NCI-H748 treated with DMSO at 0.1 percent for 48 hours (cell line): ENCODE measurements around the gene TMEM91.
"Not testable (repeated sequence)": the region's sequence is repeated elsewhere in the genome, so short reads cannot be mapped to it uniquely, and the experiment has no call there.

Experiments used
- DNase-seq: peaks from one replicate; lab custom pipeline; 2025; lab: John Stamatoyannopoulos, UW

TMEM91 gene

DNA sequence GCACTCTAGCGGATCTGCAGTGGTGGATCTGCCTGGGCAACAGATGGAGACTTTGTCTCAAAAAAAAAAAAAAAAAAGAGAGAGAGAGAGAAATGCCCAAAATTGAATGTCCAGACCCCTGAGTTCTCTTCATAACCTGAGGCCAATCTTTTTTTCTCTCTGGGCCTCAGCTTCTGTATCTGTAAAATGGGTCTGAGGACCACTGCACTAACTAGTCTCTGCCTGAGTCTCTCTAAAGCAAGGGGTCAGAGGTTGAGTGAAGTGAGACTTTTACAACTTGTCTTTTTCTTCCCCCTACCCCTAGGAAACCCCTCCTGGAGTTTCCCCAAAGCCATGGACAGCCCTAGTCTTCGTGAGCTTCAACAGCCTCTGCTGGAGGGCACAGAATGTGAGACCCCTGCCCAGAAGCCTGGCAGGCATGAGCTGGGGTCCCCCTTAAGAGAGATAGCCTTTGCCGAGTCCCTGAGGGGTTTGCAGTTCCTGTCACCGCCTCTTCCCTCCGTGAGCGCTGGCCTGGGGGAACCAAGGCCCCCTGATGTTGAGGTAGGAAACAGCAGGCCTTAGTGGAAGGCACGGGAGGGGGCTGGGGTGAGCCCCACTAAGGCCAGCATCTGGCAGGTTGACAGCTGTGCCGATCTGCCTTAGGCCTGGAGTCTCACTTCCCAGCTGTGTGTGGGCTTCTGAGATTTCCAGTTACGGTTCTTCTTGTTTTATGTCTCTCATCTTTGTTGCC is 1.8 kb downstream of the TMEM91 start:
- DNase-seq: no peak

GRCh38 chr19:41381536-41381935 is 5.2 kb downstream of the TMEM91 start:
- DNase-seq: not testable (repeated sequence)

GRCh38 chr19:41384351-41384750 is 8.0 kb downstream of the TMEM91 start:
- DNase-seq: no peak

- no peak for DNase-seq
Observed at GRCh38 chr19:41386442-41386841, 10.1 kb downstream of the TMEM91 start.

- no peak for DNase-seq
Observed at GRCh38 chr19:41391618-41392017, 15.3 kb downstream of the TMEM91 start.

- DNase-seq: no peak
Observed at GRCh38 chr19:41392775-41393174, 16.4 kb downstream of the TMEM91 start.

- no peak for DNase-seq
Observed at GRCh38 chr19:41395355-41395754, 19.0 kb downstream of the TMEM91 start.

- DNase-seq: peak; percentile 100
Observed at GRCh38 chr19:41397086-41398049, 21.0 kb downstream of the TMEM91 start, which contains the start of the genes BCKDHA and EXOSC5. BCKDHA (plus strand) TSS chr19:41397818; CDS start chr19:41397828, 10 bp downstream. EXOSC5 (minus strand) TSS chr19:41397359; CDS start chr19:41397328, 31 bp downstream.

GRCh38 chr19:41398050-41398418 is 21.7 kb downstream of the TMEM91 start:
- DNase-seq: no peak

DNA sequence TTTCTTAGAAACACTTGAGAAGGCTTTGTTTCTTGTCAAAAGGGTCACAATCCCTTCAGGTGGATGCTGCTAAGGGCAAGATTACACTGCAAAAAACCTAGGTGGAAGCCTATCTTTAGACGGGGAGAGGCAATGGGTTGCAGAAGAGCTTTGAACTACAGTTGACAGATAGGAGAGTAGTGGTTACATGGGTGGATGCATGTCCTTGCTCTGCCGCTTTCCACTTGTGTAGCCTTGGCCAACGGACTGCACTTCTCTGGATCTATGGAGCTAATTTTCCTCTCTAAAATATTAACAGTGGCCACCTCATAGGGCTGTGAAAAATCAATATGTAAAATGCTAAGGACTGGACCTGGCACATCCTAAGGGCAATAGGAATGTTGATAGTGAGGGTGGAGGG is 22.3 kb downstream of the TMEM91 start:
- DNase-seq: no peak

- no peak for DNase-seq
Observed at GRCh38 chr19:41399091-41399490, 22.8 kb downstream of the TMEM91 start.

DNA sequence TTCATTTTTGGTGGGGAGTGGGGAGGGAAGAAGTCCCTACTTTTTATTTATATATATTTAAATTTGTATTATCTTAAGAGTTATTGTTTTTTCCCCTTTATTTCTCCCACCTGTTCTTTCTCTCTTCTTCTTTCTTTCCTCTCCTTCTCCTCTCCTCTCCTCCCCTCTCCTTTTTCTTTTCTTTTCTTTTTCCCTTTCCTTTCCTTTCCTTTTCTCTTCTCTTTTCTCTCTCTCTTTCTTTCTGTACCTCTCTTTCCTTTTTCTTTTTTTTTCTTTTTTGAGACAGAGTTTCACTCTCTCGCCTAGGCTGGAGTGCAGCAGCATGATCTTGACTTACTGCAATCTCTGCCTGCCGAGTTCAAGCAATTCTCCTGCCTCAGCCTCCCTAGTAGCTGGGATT is 23.2 kb downstream of the TMEM91 start:
- DNase-seq: no peak

DNA sequence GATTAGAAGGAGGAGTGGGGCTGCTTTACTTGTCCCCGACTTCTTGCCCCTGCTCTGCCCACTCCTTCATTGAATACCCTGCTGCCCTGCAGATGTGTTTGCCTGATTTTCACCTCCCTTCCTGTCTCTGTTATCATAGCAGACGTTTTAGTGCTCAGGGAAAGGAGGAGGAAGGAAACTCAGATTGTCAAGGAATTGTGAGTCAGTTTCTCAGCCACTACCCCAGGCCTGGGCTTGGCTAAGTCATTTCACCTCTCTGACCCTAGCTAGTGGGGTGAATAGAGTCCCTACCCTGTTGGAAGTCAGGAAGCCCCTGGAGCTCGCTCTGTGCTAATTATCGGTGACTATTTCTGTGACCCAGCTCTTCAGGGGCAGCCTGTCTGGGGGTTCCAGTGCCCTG is 25.1 kb downstream of the TMEM91 start:
- no peak for DNase-seq

- no peak for DNase-seq
Observed at GRCh38 chr19:41402010-41402409, 25.7 kb downstream of the TMEM91 start.

DNA sequence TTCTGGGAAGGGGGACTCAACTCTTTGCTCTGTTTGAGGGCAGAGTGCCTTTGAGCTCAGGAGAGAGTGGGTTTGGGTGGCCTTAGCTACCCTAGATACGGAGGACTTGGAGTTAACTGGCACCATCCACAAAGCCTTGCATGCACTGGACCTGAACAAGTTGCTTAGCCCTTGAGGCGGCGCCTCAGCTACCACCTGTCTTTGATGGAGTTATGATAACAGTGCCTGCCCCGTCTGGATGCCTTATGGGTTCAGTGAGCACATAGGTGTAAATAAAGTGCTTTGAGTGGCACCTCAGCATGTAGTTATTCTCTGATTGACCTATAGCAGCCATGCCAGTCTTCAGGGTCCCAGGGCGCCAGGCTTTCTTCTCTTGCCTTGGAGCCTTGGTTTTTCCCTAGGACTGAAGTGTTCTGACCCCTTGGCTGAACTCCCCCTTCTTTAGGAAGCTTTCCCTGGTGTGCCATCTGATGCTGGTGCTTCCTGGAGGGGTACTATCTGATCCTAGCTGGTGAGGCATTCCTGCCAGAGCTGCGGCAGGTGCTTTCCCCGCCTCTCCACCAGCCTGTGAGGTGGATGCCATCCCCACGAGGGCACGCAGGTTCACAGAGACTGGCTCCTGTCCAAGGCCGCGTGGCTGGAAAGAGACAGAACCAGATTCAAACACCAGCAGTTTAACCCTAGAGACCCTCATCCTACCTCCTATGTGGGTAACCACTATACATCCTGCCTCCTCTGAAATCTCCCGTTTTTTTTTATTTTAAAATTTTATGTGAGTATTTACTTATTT is 27.0 kb downstream of the TMEM91 start:
- no peak for DNase-seq

GRCh38 chr19:41405776-41406175 is 29.4 kb downstream of the TMEM91 start:
- DNase-seq: no peak

- DNase-seq: no peak
Observed at GRCh38 chr19:41407271-41407670, 30.9 kb downstream of the TMEM91 start.

GRCh38 chr19:41408256-41408655 is 31.9 kb downstream of the TMEM91 start:
- no peak for DNase-seq

DNA sequence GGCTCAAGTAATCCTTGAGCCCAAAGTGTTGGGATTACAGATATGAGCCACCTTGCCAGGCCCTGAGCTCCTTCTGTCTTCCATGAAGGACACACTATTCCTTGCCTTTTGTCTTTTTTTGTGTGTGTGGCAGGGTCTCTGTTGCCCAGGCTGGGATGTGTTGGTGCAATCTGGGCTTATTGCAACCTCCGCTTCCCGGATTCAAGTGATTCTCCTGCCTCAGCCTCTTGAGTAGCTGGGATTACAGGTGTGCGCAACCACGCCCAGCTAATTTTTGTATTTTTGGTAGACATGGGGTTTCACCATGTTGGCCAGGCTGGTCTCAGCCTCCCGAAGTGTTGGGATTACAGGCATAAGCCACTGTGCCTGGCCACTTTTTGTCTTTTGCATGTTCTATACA is 32.5 kb downstream of the TMEM91 start:
- not testable (repeated sequence) for DNase-seq

DNA sequence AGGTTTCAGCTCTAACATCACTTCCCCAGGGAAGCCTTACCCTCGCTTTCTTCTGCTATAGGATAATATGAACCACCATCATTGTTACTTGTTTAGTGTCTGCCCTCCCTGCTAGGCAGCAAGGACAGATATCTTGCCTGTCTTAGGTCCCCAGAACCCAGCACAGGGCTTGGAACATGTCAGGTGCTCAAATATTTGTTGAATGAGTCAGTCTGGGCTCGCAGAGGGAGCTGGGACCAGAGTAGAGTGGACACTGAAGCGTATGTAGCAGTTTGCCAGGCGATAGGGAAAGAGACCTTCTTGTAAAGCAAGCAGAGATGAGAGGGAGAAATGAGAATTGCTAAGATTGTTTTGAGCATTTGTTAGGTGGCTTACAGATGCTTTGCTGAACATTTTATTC is 33.0 kb downstream of the TMEM91 start:
- DNase-seq: no peak

- DNase-seq: no peak
Observed at GRCh38 chr19:41410336-41411054, 34.2 kb downstream of the TMEM91 start.
